Prostate gland (tissue), 2 donors: Measurements from ENCODE around the gene PSME2. TPM values are rescaled to one million over a fixed set of nuclear protein-coding genes. Genes with fewer than 3 reads are reported as not detected.

Source experiments
- DNase-seq: peaks from one replicate; pipeline ENCODE4 v3.0.0-alpha.2; 2019; ENCODE audit warnings: low spot score
- H3K27ac ChIP-seq, 2 donors: fragments of 200-600 bp; sonication (generic); 2 replicates each; pipeline ENCODE4 v1.5.1; 2017 to 2019
- H3K27me3 ChIP-seq: fragments of 200-600 bp; sonication (generic); replicated peaks from 2 replicates; pipeline ENCODE4 v1.5.1; 2019; ENCODE audit not compliant: insufficient read depth
- H3K36me3 ChIP-seq, 2 donors: fragments of 200-600 bp; sonication (generic); 1 replicate in 1 of 2; 2 replicates in 1 of 2; pipeline versions ENCODE4 v1.5.1 to v1.8.1; 2017 to 2019
- H3K4me1 ChIP-seq: fragments of 200-600 bp; sonication (generic); replicated peaks from 2 replicates; pipeline ENCODE4 v1.5.1; 2019
- H3K4me3 ChIP-seq, 2 donors: fragments of 200-600 bp; sonication (generic); 2 replicates each; pipeline ENCODE4 v1.5.1; 2017 to 2019
- H3K9me3 ChIP-seq: fragments of 200-600 bp; sonication (generic); 2 replicates; pipeline ENCODE4 v1.5.1; 2017
- POLR2A ChIP-seq: fragments of 450-650 bp; IDR thresholded peaks from one replicate; pipeline ENCODE4 v1.6.1; 2016; ENCODE audit warnings: antibody characterized with exemption, mild to moderate bottlenecking
- POLR2AphosphoS5 ChIP-seq: sonication (generic); formaldehyde crosslinking; IDR thresholded peaks from one replicate; pipeline ENCODE4 v1.6.1; 2017; ENCODE audit warnings: antibody characterized with exemption
- WGBS: methylation state at CpG from one replicate; pipeline ENCODE4 v1.1.5; 2018; 5-methylcytosine and 5-hydroxymethylcytosine counted together
- intact Hi-C: fragments of 100-400 bp; cut with DNase I; formaldehyde crosslinking; loops from one replicate; pipeline ENCODE4 v1.14.2; 2022
- total RNA-seq, 2 donors: library from RNA; depleted of rRNA; stranded (reverse); fragments of >200 nt; gene quantifications; one replicate each; pipeline ENCODE4 v1.1.0, GENCODE V29; 2016
- TF ChIP-seq, protein P1 (sequence below), 4 experiments: fragments of 200-600 bp in 2 of 4; fragments of 450-650 bp in 2 of 4; sonication (generic) in 2 of 4; IDR thresholded peaks; 1 replicate in 3 of 4; 2 replicates in 1 of 4; pipeline ENCODE4 v1.5.1; 2016 to 2019; ENCODE audit warnings: antibody characterized with exemption in 4 of 4, mild to moderate bottlenecking in 2 of 4, moderate library complexity in 2 of 4

Gene PSME2
- total RNA-seq, 2 donors from 2014 or later, result 34.5 to 89.3 TPM

DNA sequence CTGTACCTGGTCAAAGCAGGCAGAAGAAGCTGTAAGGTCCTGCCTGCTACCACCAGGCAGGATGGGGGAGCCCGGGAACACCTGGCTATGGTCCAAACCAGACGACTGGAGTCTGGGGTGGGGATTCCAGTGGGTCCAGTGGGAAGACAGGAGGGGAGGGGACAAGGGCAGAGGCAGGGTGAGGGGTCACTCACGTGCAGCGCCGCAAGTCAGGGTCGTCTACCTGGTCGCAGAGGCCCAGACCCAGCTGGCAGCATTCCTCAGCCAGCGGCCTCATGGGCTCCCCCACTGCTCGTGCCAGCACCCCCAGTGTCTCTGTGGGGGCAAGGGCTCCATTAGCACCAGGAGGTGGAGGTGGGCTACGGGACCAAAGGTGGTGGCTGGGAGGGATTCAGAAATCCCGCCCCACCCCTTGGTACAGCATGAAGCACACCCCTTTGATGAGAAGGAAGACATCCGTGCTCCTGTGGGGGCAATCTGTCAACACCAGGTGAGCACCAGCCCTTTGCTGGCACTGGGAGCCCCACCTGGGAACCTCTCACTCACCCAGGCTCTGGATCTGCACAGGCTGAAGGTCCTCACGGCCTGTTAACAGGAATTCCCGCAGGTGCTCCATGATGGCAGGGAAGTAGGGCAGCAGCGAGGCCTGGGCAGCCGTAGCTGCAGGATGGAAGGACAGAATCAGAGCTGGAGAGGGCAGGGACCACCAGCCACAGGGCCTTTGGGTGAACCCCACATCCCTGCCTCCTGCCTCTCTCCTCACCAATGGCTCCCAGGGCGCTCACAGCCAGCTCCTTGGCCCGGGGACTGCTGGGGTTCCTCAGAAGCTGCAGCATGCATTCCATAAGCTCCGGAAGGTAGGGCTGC is 37.9 kb upstream of the PSME2 start:
- Histone ChIP-seq H3K4me1 (peaks cover 7% of the 10 kb centered on the region), H3K9me3 (no peaks in the 10 kb centered on the region), H3K27ac (no peak overlapping the region), H3K27me3 (no peaks in the 10 kb centered on the region), H3K36me3 (peaks cover 0 to 26% of the 10 kb centered on the region in 2 donors), H3K4me3 (no peak overlapping the region)
- intact Hi-C loops, result no loop called here
- TF ChIP-seq POLR2A (no peak), POLR2AphosphoS5 (no peak)
- TF ChIP-seq, protein P1, sequence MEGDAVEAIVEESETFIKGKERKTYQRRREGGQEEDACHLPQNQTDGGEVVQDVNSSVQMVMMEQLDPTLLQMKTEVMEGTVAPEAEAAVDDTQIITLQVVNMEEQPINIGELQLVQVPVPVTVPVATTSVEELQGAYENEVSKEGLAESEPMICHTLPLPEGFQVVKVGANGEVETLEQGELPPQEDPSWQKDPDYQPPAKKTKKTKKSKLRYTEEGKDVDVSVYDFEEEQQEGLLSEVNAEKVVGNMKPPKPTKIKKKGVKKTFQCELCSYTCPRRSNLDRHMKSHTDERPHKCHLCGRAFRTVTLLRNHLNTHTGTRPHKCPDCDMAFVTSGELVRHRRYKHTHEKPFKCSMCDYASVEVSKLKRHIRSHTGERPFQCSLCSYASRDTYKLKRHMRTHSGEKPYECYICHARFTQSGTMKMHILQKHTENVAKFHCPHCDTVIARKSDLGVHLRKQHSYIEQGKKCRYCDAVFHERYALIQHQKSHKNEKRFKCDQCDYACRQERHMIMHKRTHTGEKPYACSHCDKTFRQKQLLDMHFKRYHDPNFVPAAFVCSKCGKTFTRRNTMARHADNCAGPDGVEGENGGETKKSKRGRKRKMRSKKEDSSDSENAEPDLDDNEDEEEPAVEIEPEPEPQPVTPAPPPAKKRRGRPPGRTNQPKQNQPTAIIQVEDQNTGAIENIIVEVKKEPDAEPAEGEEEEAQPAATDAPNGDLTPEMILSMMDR (IDR thresholded peaks at IDR 0.05), result no peak
- DNase-seq, result no peak
- WGBS, result 87% methylated on average over 19 of the region's 19 CpGs

GRCh38 chr14:24183014-24183481 is 36.6 kb upstream of the PSME2 start:
- H3K36me3 ChIP-seq, result peaks cover 0 to 26% of the 10 kb centered on the region in 2 donors
- DNase-seq, result no peak
- WGBS, result 89% methylated on average over 13 of the region's 15 CpGs

GRCh38 chr14:24182110-24182882 is 35.9 kb upstream of the PSME2 start:
- Histone ChIP-seq H3K9me3 (no peaks in the 10 kb centered on the region), H3K36me3 (peaks cover 0 to 26% of the 10 kb centered on the region in 2 donors), H3K4me3 (no peak overlapping the region), H3K4me1 (peaks cover 3% of the 10 kb centered on the region), H3K27ac (no peak overlapping the region), H3K27me3 (no peaks in the 10 kb centered on the region)
- intact Hi-C loops, result no loop called here
- WGBS, result 82% methylated on average over 13 of the region's 14 CpGs
- no peak for DNase-seq
- TF ChIP-seq POLR2A (no peak), POLR2AphosphoS5 (no peak)
- TF ChIP-seq, protein P1 (IDR thresholded peaks at IDR 0.05), result no peak

More at GRCh38 chr14:24183014-24183481, 36.6 kb upstream of the PSME2 start:
- Histone ChIP-seq H3K4me1 (peaks cover 7% of the 10 kb centered on the region), H3K9me3 (no peaks in the 10 kb centered on the region), H3K27me3 (no peaks in the 10 kb centered on the region), H3K27ac (no peak overlapping the region), H3K4me3 (no peak overlapping the region)
- no peak for TF ChIP-seq POLR2AphosphoS5
- TF ChIP-seq POLR2A, result no peak
- TF ChIP-seq, protein P1 (IDR thresholded peaks at IDR 0.05), result no peak
- intact Hi-C loops, result no loop called here

- intact Hi-C loops, result no loop called here
- no peak overlapping the region for H3K4me3 ChIP-seq
- peaks cover 3% of the 10 kb centered on the region for H3K4me1 ChIP-seq
- TF ChIP-seq, protein P1 (IDR thresholded peaks at IDR 0.05), result no peak
- 81% methylated on average over 19 of the region's 19 CpGs for WGBS
- peaks cover 0 to 25% of the 10 kb centered on the region in 2 donors for H3K36me3 ChIP-seq
- DNase-seq, result no peak
- H3K27ac ChIP-seq, result no peak overlapping the region
- no peaks in the 10 kb centered on the region for H3K27me3 ChIP-seq
- H3K9me3 ChIP-seq, result no peaks in the 10 kb centered on the region
Observed at GRCh38 chr14:24181371-24182077, 35.1 kb upstream of the PSME2 start.
